Measurements from ENCODE around the gene DGKG.

Gene DGKG

GRCh38 chr3:186394566-186395217 is 32.7 kb upstream of the DGKG start:
- no peak for TF ChIP-seq EZH2phosphoT487 (IDR thresholded peaks at IDR 0.05; ENCODE audit: borderline replicate concordance, low read length)
- TF ChIP-seq CTCF (IDR thresholded peaks at IDR 0.05; ENCODE audit: low read depth, low read length, poor library complexity, severe bottlenecking): no peak
- Histone ChIP-seq H3K4me1 (ENCODE audit: control insufficient read depth, low read length) (no peaks in the 10 kb centered on the region), H3K27me3 (ENCODE audit: control insufficient read depth, low read length) (no peaks in the 10 kb centered on the region), H3K4me3 (ENCODE audit: low read length) (no peak overlapping the region), H3K79me2 (ENCODE audit: control insufficient read depth, low read length) (no peaks in the 10 kb centered on the region), H3K27ac (ENCODE audit: low read depth, low read length) (no peak overlapping the region), H3K36me3 (ENCODE audit: control insufficient read depth, low read length) (no peaks in the 10 kb centered on the region), H4K20me1 (ENCODE audit: control insufficient read depth, insufficient read depth, low read depth, low read length) (no peaks in the 10 kb centered on the region), H3K9me2 (replicated peaks; ENCODE audit: control insufficient read depth, low read length) (no peaks in the 10 kb centered on the region), H3F3A (ENCODE audit: control insufficient read depth, insufficient read depth) (no peaks in the 10 kb centered on the region), H3K4me2 (ENCODE audit: low read length) (no peak overlapping the region), H3K9me3 (ENCODE audit: control insufficient read depth, insufficient read depth, low read length) (0 out of 2 replicates have a peak, but pooled peaks cover 2% of the 10 kb centered on the region)

- Histone ChIP-seq H3K27me3 (ENCODE audit: control insufficient read depth, low read length) (peaks cover 2% of the 10 kb centered on the region; the same call in 1 of the 2 replicates), H3K9me2 (replicated peaks; ENCODE audit: control insufficient read depth, low read length) (no peaks in the 10 kb centered on the region), H3K9me3 (ENCODE audit: control insufficient read depth, insufficient read depth, low read length) (no peaks in the 10 kb centered on the region), H3K27ac (ENCODE audit: low read depth, low read length) (no peak overlapping the region), H3K4me1 (ENCODE audit: control insufficient read depth, low read length) (no peaks in the 10 kb centered on the region), H3K4me2 (ENCODE audit: low read length) (no peak overlapping the region), H3K36me3 (ENCODE audit: control insufficient read depth, low read length) (no peaks in the 10 kb centered on the region), H3K79me2 (ENCODE audit: control insufficient read depth, low read length) (no peaks in the 10 kb centered on the region), H3K4me3 (ENCODE audit: low read length) (no peak overlapping the region), H4K20me1 (ENCODE audit: control insufficient read depth, insufficient read depth, low read depth, low read length) (no peaks in the 10 kb centered on the region), H3F3A (ENCODE audit: control insufficient read depth, insufficient read depth) (no peaks in the 10 kb centered on the region)
- no peak for TF ChIP-seq CTCF (IDR thresholded peaks at IDR 0.05; ENCODE audit: low read depth, low read length, poor library complexity, severe bottlenecking)
- TF ChIP-seq EZH2phosphoT487 (IDR thresholded peaks at IDR 0.05; ENCODE audit: borderline replicate concordance, low read length): no peak
Measured at GRCh38 chr3:186386883-186387560, 25.0 kb upstream of the DGKG start.

GRCh38 chr3:186385856-186386602 is 24.0 kb upstream of the DGKG start:
- Histone ChIP-seq H3F3A (ENCODE audit: control insufficient read depth, insufficient read depth) (no peaks in the 10 kb centered on the region), H3K4me2 (ENCODE audit: low read length) (no peak overlapping the region), H3K9me3 (ENCODE audit: control insufficient read depth, insufficient read depth, low read length) (no peaks in the 10 kb centered on the region), H3K79me2 (ENCODE audit: control insufficient read depth, low read length) (no peaks in the 10 kb centered on the region), H3K4me1 (ENCODE audit: control insufficient read depth, low read length) (no peaks in the 10 kb centered on the region), H4K20me1 (ENCODE audit: control insufficient read depth, insufficient read depth, low read depth, low read length) (no peaks in the 10 kb centered on the region), H3K27me3 (ENCODE audit: control insufficient read depth, low read length) (peaks cover 2% of the 10 kb centered on the region; the same call in 1 of the 2 replicates), H3K36me3 (ENCODE audit: control insufficient read depth, low read length) (no peaks in the 10 kb centered on the region), H3K9me2 (replicated peaks; ENCODE audit: control insufficient read depth, low read length) (no peaks in the 10 kb centered on the region), H3K27ac (ENCODE audit: low read depth, low read length) (no peak overlapping the region), H3K4me3 (ENCODE audit: low read length) (no peak overlapping the region)
- no peak for TF ChIP-seq CTCF (IDR thresholded peaks at IDR 0.05; ENCODE audit: low read depth, low read length, poor library complexity, severe bottlenecking)
- TF ChIP-seq EZH2phosphoT487 (IDR thresholded peaks at IDR 0.05; ENCODE audit: borderline replicate concordance, low read length): no peak
